Spleen (tissue), 11 donors: ENCODE results near the gene HPCAL4. TPM values are rescaled to one million over a fixed set of nuclear protein-coding genes. Genes with fewer than 3 reads are reported as not detected.

Experiments
- DNase-seq: peaks from one replicate; pipeline ENCODE4 v3.0.0-alpha.2; 2020
- H3K27ac ChIP-seq, 8 donors: fragments of 200-600 bp; sonication (generic) in 7 of 8; 1 replicate in 4 of 8; 2 replicates in 4 of 8; pipeline versions ENCODE4 v1.5.0 to v1.8.0; 2016 to 2021; ENCODE audit warnings: inconsistent platforms in 4 of 8, mild to moderate bottlenecking in 4 of 8, moderate library complexity in 1 of 8
- H3K27me3 ChIP-seq, 7 donors: fragments of 200-600 bp; sonication (generic) in 6 of 7; replicated peaks in 1 of 7; 1 replicate in 4 of 7; 2 replicates in 3 of 7; pipeline versions ENCODE4 v1.5.0 to v1.8.0; 2016 to 2021; ENCODE audit warnings: inconsistent platforms in 3 of 7, mild to moderate bottlenecking in 1 of 7
- H3K36me3 ChIP-seq, 6 donors: fragments of 200-600 bp; sonication (generic) in 5 of 6; 1 replicate in 4 of 6; 2 replicates in 2 of 6; pipeline versions ENCODE4 v1.5.0 to v1.8.0; 2016 to 2021; ENCODE audit warnings: inconsistent platforms in 2 of 6
- H3K4me1 ChIP-seq, 6 donors: fragments of 200-600 bp; sonication (generic) in 5 of 6; 1 replicate in 3 of 6; 2 replicates in 3 of 6; pipeline versions ENCODE4 v1.5.0 to v1.8.0; 2016 to 2021; ENCODE audit warnings: inconsistent platforms in 3 of 6
- H3K4me3 ChIP-seq, 8 donors: fragments of 200-600 bp; sonication (generic) in 7 of 8; 1 replicate in 4 of 8; 2 replicates in 4 of 8; pipeline versions ENCODE4 v1.5.0 to v1.8.0; 2016 to 2021; ENCODE audit warnings: inconsistent platforms in 4 of 8, mild to moderate bottlenecking in 4 of 8, moderate library complexity in 2 of 8
- H3K9me3 ChIP-seq, 8 donors: fragments of 200-600 bp; sonication (generic) in 7 of 8; 1 replicate in 4 of 8; 2 replicates in 4 of 8; pipeline versions ENCODE4 v1.5.0 to v1.8.0; 2016 to 2021; ENCODE audit warnings: inconsistent platforms in 4 of 8
- POLR2A ChIP-seq, 3 donors: fragments of 450-650 bp; IDR thresholded peaks; one replicate each; pipeline ENCODE4 v1.5.1; 2017; ENCODE audit warnings: antibody characterized with exemption in 3 of 3, mild to moderate bottlenecking in 1 of 3
- POLR2AphosphoS5 ChIP-seq, 3 donors: sonication (generic); formaldehyde crosslinking; IDR thresholded peaks; one replicate each; pipeline ENCODE4 v1.5.1; 2017; ENCODE audit warnings: antibody characterized with exemption in 3 of 3
- WGBS, 5 donors: extraction: QIAGEN DNeasy Blood & Tissue Kit in 3 of 5; methylation state at CpG; one replicate each; pipeline versions ENCODE4 v1.1.5 to v1.1.7; 2013 to 2018; 5-methylcytosine and 5-hydroxymethylcytosine counted together
- intact Hi-C: fragments of 100-400 bp; cut with DNase I; formaldehyde crosslinking; loops from one replicate; pipeline ENCODE4 v1.15.0; 2023; ENCODE audit warnings: low total_unique reads
- polyA plus RNA-seq, 3 donors: library from polyadenylated mRNA; stranded (reverse); fragments of 200-250 nt; gene quantifications; one replicate each; pipeline ENCODE4 v1.2.1, GENCODE V29; 2013
- total RNA-seq, 7 donors: library from RNA; depleted of rRNA in 3 of 7; stranded (reverse); fragments of >200 nt in 3 of 7; fragmentation: NEBNext Ultra II Directional in 4 of 7; extraction: Animal tissue kit (Norgen Biotek cat#: 25700) in 4 of 7; gene quantifications; one replicate each; pipeline versions ENCODE4 v1.1.0 to v1.2.1, GENCODE V29; 2016 to 2021
- TF ChIP-seq, protein P1 (sequence below), 11 experiments: fragments of 200-600 bp in 7 of 11; fragments of 450-650 bp in 4 of 11; sonication (generic) in 4 of 11; IDR thresholded peaks in 8 of 11; conservative IDR thresholded peaks in 3 of 11; 1 replicate in 7 of 11; 2 replicates in 4 of 11; pipeline versions ENCODE4 v1.4.0 to v1.8.0; 2016 to 2021; ENCODE audit warnings: antibody characterized with exemption in 11 of 11, inconsistent platforms in 4 of 11, mild to moderate bottlenecking in 1 of 11
- donor health status: healthy with polysubstance abuse.
- donor health status: DM: no; HTN: no; CAD: no; lungs with moderate emphysema.
- donor health status: DM: no; HTN: no; CAD: no.
- donor health status: Bipolar disorder and iron deficiency.
- donor health status: healthy.
- donor health status: DM: no; HTN: no; CAD: no.
- donor health status: DM: yes; HTN: yes; CAD: no.

The HPCAL4 gene
- total and polyA plus RNA-seq, 10 donors, result 0.10 to 0.70 (median 0.39) TPM

- Histone ChIP-seq H3K36me3 (no peaks in the 10 kb centered on the region), H3K27ac (no peak overlapping the region), H3K4me1 (peaks cover 0 to 8% (median 0%) of the 10 kb centered on the region in 6 donors), H3K4me3 (no peak overlapping the region), H3K9me3 (no peaks in the 10 kb centered on the region), H3K27me3 (peaks cover 0 to 18% (median 0%) of the 10 kb centered on the region in 7 donors)
- TF ChIP-seq POLR2AphosphoS5 (IDR thresholded peaks at IDR 0.05) (no peak), POLR2A (IDR thresholded peaks at IDR 0.05) (no peak)
- TF ChIP-seq, protein P1, sequence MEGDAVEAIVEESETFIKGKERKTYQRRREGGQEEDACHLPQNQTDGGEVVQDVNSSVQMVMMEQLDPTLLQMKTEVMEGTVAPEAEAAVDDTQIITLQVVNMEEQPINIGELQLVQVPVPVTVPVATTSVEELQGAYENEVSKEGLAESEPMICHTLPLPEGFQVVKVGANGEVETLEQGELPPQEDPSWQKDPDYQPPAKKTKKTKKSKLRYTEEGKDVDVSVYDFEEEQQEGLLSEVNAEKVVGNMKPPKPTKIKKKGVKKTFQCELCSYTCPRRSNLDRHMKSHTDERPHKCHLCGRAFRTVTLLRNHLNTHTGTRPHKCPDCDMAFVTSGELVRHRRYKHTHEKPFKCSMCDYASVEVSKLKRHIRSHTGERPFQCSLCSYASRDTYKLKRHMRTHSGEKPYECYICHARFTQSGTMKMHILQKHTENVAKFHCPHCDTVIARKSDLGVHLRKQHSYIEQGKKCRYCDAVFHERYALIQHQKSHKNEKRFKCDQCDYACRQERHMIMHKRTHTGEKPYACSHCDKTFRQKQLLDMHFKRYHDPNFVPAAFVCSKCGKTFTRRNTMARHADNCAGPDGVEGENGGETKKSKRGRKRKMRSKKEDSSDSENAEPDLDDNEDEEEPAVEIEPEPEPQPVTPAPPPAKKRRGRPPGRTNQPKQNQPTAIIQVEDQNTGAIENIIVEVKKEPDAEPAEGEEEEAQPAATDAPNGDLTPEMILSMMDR (IDR thresholded peaks at IDR 0.05 in 8 of 11, conservative IDR thresholded peaks at IDR 0.05 in 3 of 11), result no peak
- WGBS, 5 donors, result 93 to 100% (median 97%) methylated on average over 1 of the region's 1 CpG
- intact Hi-C loops, result no loop called here
- no peak for DNase-seq
These were observed 13.5 kb upstream of the HPCAL4 start for GRCh38 chr1:39704757-39705156.

- Histone ChIP-seq H3K27me3 (peaks cover 0 to 32% (median 0%) of the 10 kb centered on the region in 7 donors), H3K4me3 (no peak overlapping the region), H3K9me3 (no peaks in the 10 kb centered on the region), H3K27ac (no peak overlapping the region), H3K4me1 (peaks cover 0 to 8% (median 0%) of the 10 kb centered on the region in 6 donors), H3K36me3 (no peaks in the 10 kb centered on the region)
- WGBS, 5 donors, result 44 to 69% (median 48%) methylated on average over 11 to 12 of the region's 12 CpGs
- TF ChIP-seq, protein P1 (IDR thresholded peaks at IDR 0.05 in 8 of 11, conservative IDR thresholded peaks at IDR 0.05 in 3 of 11), result no peak
- no peak for TF ChIP-seq POLR2A (IDR thresholded peaks at IDR 0.05)
- TF ChIP-seq POLR2AphosphoS5 (IDR thresholded peaks at IDR 0.05), result no peak
- intact Hi-C loops, result no loop called here
- no peak for DNase-seq
These were observed 9.8 kb upstream of the HPCAL4 start for GRCh38 chr1:39701049-39701439.

- Histone ChIP-seq H3K27me3 (peaks cover 0 to 39% (median 0%) of the 10 kb centered on the region in 7 donors), H3K36me3 (no peaks in the 10 kb centered on the region), H3K4me3 (no peak overlapping the region), H3K9me3 (no peaks in the 10 kb centered on the region), H3K27ac (no peak overlapping the region), H3K4me1 (peaks cover 0 to 8% (median 0%) of the 10 kb centered on the region in 6 donors)
- intact Hi-C loops, result no loop called here
- no peak for DNase-seq
- no peak for TF ChIP-seq POLR2AphosphoS5 (IDR thresholded peaks at IDR 0.05)
- TF ChIP-seq, protein P1 (IDR thresholded peaks at IDR 0.05 in 8 of 11, conservative IDR thresholded peaks at IDR 0.05 in 3 of 11), result no peak
- TF ChIP-seq POLR2A (IDR thresholded peaks at IDR 0.05), result no peak
- WGBS, 5 donors, result 56 to 71% (median 62%) methylated on average over 3 of the region's 3 CpGs
These were observed 9.1 kb upstream of the HPCAL4 start for GRCh38 chr1:39700348-39700747.

- intact Hi-C loops, result no loop called here
- Histone ChIP-seq H3K36me3 (no peaks in the 10 kb centered on the region), H3K9me3 (no peaks in the 10 kb centered on the region), H3K27ac (no peak overlapping the region), H3K4me3 (no peak overlapping the region), H3K27me3 (peaks cover 0 to 43% (median 0%) of the 10 kb centered on the region in 7 donors), H3K4me1 (peaks cover 0 to 8% (median 0%) of the 10 kb centered on the region in 6 donors)
- TF ChIP-seq POLR2AphosphoS5 (IDR thresholded peaks at IDR 0.05), result no peak
- no peak for TF ChIP-seq POLR2A (IDR thresholded peaks at IDR 0.05)
- TF ChIP-seq, protein P1 (IDR thresholded peaks at IDR 0.05 in 8 of 11, conservative IDR thresholded peaks at IDR 0.05 in 3 of 11), result no peak
- no peak for DNase-seq
- 88 to 96% (median 90%) methylated on average over 2 to 3 of the region's 3 CpGs for WGBS, 5 donors
These were observed 8.2 kb upstream of the HPCAL4 start for GRCh38 chr1:39699419-39699818.
